Measurements from ENCODE around the gene NELL2.

DNA sequence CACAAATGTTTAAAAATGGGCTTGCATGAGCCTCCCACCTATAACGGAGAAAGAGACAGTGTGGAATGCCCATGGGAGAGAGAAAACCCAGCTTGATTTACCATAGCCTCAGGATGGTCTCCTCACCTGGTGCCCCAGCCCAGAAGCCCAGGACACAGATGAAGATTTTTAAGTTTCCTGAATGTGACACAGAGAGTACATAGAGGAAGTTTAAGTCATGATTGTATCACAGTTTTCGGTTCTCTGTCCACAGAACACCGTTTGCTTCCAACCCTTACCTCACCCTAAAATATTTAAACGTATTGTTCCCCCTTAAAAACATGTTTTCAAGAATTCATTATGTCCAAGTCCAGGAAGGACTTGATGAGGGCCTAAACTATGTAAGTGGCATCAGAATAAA, 56.2 kb downstream of the NELL2 start:
- TF ChIP-seq, protein P1, sequence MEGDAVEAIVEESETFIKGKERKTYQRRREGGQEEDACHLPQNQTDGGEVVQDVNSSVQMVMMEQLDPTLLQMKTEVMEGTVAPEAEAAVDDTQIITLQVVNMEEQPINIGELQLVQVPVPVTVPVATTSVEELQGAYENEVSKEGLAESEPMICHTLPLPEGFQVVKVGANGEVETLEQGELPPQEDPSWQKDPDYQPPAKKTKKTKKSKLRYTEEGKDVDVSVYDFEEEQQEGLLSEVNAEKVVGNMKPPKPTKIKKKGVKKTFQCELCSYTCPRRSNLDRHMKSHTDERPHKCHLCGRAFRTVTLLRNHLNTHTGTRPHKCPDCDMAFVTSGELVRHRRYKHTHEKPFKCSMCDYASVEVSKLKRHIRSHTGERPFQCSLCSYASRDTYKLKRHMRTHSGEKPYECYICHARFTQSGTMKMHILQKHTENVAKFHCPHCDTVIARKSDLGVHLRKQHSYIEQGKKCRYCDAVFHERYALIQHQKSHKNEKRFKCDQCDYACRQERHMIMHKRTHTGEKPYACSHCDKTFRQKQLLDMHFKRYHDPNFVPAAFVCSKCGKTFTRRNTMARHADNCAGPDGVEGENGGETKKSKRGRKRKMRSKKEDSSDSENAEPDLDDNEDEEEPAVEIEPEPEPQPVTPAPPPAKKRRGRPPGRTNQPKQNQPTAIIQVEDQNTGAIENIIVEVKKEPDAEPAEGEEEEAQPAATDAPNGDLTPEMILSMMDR (IDR thresholded peaks at IDR 0.05), result no peak
- TF ChIP-seq POLR2AphosphoS5 (IDR thresholded peaks at IDR 0.05), result no peak

Measured in esophagus muscularis mucosa (tissue), 3 donors.